NCI-H345 treated with DMSO at 0.1 percent for 48 hours (cell line): ENCODE data around the gene SFT2D3.
"Not testable (repeated sequence)": the region's sequence is repeated elsewhere in the genome, so short reads cannot be mapped to it uniquely, and the experiment has no call there.

ENCODE experiments used
- DNase-seq: peaks from one replicate; lab custom pipeline; 2025; ENCODE audit not compliant: unreplicated experiment; lab: John Stamatoyannopoulos, UW

SFT2D3 gene

DNA sequence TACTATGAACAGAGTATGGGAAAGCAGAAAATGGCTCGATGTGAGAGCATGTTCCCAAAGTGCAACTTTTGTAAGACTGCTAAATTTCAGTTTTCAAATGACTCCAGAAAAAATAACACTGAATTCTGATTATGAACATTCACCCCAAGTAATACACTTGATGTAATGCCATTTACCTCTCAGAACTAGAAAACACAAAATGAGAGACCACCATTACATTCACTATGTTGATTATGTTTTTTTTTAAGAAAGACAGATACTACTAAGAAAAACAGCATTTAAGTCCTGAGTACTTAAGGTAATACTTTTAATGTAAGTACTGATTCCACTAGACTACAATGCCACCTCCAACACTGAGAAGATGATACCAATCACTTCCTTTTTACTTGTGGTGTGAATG, 38.5 kb downstream of the SFT2D3 start:
- DNase-seq = no peak

GRCh38 chr2:127740665-127741288, 39.5 kb downstream of the SFT2D3 start:
- no peak for DNase-seq

- no peak for DNase-seq
These were observed 42.3 kb downstream of the SFT2D3 start for GRCh38 chr2:127743477-127744026.

GRCh38 chr2:127747621-127748020, 46.3 kb downstream of the SFT2D3 start:
- DNase-seq = no peak

DNA sequence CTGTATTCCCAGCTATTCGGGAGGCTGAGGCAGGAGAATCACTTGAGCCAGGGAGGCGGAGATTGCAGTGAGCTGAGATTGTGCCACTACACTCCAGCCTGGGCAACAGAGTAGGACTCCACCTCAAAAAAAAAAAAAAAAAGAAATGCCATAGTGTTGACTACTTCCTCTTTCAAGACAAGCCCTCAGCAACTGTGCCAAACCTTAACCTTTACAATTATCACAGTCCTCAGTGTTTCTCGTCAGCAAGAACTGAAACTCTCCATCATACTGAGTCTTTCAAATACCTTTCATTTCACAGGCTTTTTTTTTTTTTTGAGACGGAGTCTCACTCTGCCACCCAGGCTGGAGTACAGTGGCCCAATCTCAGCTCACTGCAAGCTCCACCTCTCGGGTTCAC, 48.2 kb downstream of the SFT2D3 start:
- DNase-seq = not testable (repeated sequence)

DNA sequence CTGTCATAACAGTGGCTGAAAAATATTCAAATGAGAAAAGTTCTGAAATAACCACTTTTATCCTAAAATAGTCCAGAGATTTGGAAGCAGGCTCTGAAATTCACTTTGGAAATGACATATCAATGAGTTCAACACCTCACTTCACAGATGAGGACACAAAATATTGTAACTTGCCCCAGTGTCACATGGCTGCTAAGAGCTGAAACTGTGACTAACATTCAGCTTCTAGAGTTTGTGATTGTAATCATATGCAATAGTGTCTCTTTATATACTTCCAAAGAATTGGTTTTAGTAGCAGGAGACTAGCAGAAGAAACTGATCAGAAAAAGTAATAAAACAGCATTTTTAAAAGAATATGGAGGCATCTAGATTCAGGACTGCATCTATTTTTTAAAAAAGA, 52.1 kb downstream of the SFT2D3 start:
- no peak for DNase-seq

DNA sequence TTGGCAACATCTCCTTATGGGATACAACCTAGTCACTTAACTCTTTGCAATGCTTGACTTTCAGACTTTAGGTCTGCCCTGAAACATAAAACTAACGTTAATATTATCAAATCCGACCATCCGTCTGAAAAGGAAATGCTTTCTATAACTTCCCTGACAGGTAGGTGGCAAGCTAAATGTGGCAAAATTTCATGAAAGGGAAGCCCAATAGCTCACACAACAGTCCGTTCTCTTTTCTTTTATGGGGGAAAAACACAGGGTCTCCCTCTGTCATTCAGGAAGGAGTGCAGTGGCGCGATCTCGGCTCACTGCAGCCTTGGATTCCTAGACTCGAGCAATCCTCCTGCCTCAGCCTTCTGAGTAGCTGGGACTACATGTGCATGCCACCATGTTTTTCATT, 52.9 kb downstream of the SFT2D3 start:
- DNase-seq = no peak
